DOHH2 (cell line): ENCODE results near the gene RPF1.

Experiments
- H3F3A ChIP-seq: fragments of 200-600 bp; sonication (generic), shearing (Covaris generic); 2 replicates; pipeline ENCODE4 v1.6.0; 2016; ENCODE audit warnings: antibody characterized with exemption, mild to moderate bottlenecking; ENCODE audit not compliant: control insufficient read depth, insufficient read depth
- H3K27ac ChIP-seq: fragments of 200-600 bp; sonication (generic); 2 replicates; pipeline ENCODE4 v1.5.1; 2014; ENCODE audit warnings: low read depth, mild to moderate bottlenecking, low read length, moderate library complexity
- H3K27me3 ChIP-seq: fragments of 200-600 bp; sonication (generic); 2 replicates; pipeline ENCODE4 v1.6.1; 2014; ENCODE audit warnings: mild to moderate bottlenecking, low read length, mixed read lengths; ENCODE audit not compliant: control insufficient read depth
- H3K36me3 ChIP-seq: fragments of 200-600 bp; sonication (generic); 2 replicates; pipeline ENCODE4 v1.6.1; 2014; ENCODE audit warnings: mild to moderate bottlenecking, low read length, moderate library complexity, mixed read lengths; ENCODE audit not compliant: control insufficient read depth
- H3K4me1 ChIP-seq: fragments of 200-600 bp; sonication (generic); 2 replicates; pipeline ENCODE4 v1.6.1; 2014; ENCODE audit warnings: mild to moderate bottlenecking, low read length, mixed read lengths; ENCODE audit not compliant: control insufficient read depth
- H3K4me2 ChIP-seq: fragments of 200-600 bp; sonication (generic); 2 replicates; pipeline ENCODE4 v1.6.0; 2014; ENCODE audit warnings: mild to moderate bottlenecking, low read length, moderate library complexity
- H3K4me3 ChIP-seq: fragments of 200-600 bp; sonication (generic); 2 replicates; pipeline ENCODE4 v1.5.1; 2014; ENCODE audit warnings: mild to moderate bottlenecking, low read length, mixed read lengths
- H3K79me2 ChIP-seq: fragments of 200-600 bp; sonication (generic); 2 replicates; pipeline ENCODE4 v1.6.1; 2014; ENCODE audit warnings: mild to moderate bottlenecking, low read length, mixed read lengths; ENCODE audit not compliant: control insufficient read depth
- H3K9me2 ChIP-seq: fragments of 200-600 bp; sonication (generic); replicated peaks from 2 replicates; pipeline ENCODE4 v1.6.1; 2014; ENCODE audit warnings: mild to moderate bottlenecking, low read length, mixed read lengths; ENCODE audit not compliant: control insufficient read depth
- H3K9me3 ChIP-seq: fragments of 200-600 bp; sonication (generic); 2 replicates; pipeline ENCODE4 v1.6.1; 2014; ENCODE audit warnings: antibody characterized with exemption, low read length, mixed read lengths; ENCODE audit not compliant: control insufficient read depth, insufficient read depth
- H4K20me1 ChIP-seq: fragments of 200-600 bp; sonication (generic); 2 replicates; pipeline ENCODE4 v1.6.0; 2014; ENCODE audit warnings: low read depth, mild to moderate bottlenecking, antibody characterized with exemption, low read length, moderate library complexity; ENCODE audit not compliant: control insufficient read depth, insufficient read depth
- CTCF ChIP-seq: fragments of 200-600 bp; sonication (generic); IDR thresholded peaks from one replicate; pipeline ENCODE4 v1.5.1; 2014; ENCODE audit warnings: antibody characterized with exemption, mild to moderate bottlenecking, low read depth, low read length; ENCODE audit not compliant: poor library complexity, severe bottlenecking
- EZH2phosphoT487 ChIP-seq: fragments of 200-600 bp; sonication (generic); IDR thresholded peaks from 2 replicates; pipeline ENCODE4 v1.6.1; 2017; ENCODE audit warnings: borderline replicate concordance, mild to moderate bottlenecking, antibody characterized with exemption, low read length, moderate library complexity, mixed read lengths

Gene RPF1

GRCh38 chr1:84462118-84462517 is 16.9 kb upstream of the RPF1 start:
- TF ChIP-seq EZH2phosphoT487 (no peak), CTCF (no peak)
- H3K36me3 ChIP-seq, result no peaks in the 10 kb centered on the region
- no peaks in the 10 kb centered on the region for H3F3A ChIP-seq
- no peaks in the 10 kb centered on the region for H4K20me1 ChIP-seq
- no peak overlapping the region for H3K4me3 ChIP-seq
- no peaks in the 10 kb centered on the region for H3K9me3 ChIP-seq
- no peak overlapping the region for H3K27ac ChIP-seq
- H3K4me2 ChIP-seq, result no peak overlapping the region
- H3K27me3 ChIP-seq, result no peaks in the 10 kb centered on the region
- no peaks in the 10 kb centered on the region for H3K9me2 ChIP-seq
- H3K79me2 ChIP-seq, result no peaks in the 10 kb centered on the region
- no peaks in the 10 kb centered on the region for H3K4me1 ChIP-seq

GRCh38 chr1:84467298-84467697 is 11.8 kb upstream of the RPF1 start:
- no peaks in the 10 kb centered on the region for H3K27me3 ChIP-seq
- H3K9me3 ChIP-seq, result no peaks in the 10 kb centered on the region
- no peaks in the 10 kb centered on the region for H3K36me3 ChIP-seq
- no peaks in the 10 kb centered on the region for H3K4me1 ChIP-seq
- H3K9me2 ChIP-seq, result no peaks in the 10 kb centered on the region
- no peak overlapping the region for H3K4me2 ChIP-seq
- H4K20me1 ChIP-seq, result no peaks in the 10 kb centered on the region
- no peak overlapping the region for H3K27ac ChIP-seq
- TF ChIP-seq EZH2phosphoT487 (no peak), CTCF (no peak)
- H3K4me3 ChIP-seq, result no peak overlapping the region
- H3F3A ChIP-seq, result no peaks in the 10 kb centered on the region
- no peaks in the 10 kb centered on the region for H3K79me2 ChIP-seq

GRCh38 chr1:84476225-84476624 is 2.8 kb upstream of the RPF1 start:
- Histone ChIP-seq H3F3A (no peaks in the 10 kb centered on the region), H3K4me1 (peaks cover 20% of the 10 kb centered on the region), H3K36me3 (peaks cover 13% of the 10 kb centered on the region), H3K9me3 (peaks cover 8% of the 10 kb centered on the region), H3K9me2 (no peaks in the 10 kb centered on the region), H3K79me2 (peaks cover 24% of the 10 kb centered on the region), H4K20me1 (no peaks in the 10 kb centered on the region), H3K4me2 (no peak overlapping the region), H3K27me3 (no peaks in the 10 kb centered on the region), H3K4me3 (no peak overlapping the region), H3K27ac (no peak overlapping the region)
- no peak for TF ChIP-seq EZH2phosphoT487
- TF ChIP-seq CTCF, result no peak

GRCh38 chr1:84479998-84480397 is 932 bp downstream of the RPF1 start:
- no peak for TF ChIP-seq EZH2phosphoT487
- no peak for TF ChIP-seq CTCF

More at GRCh38 chr1:84479998-84480397, 932 bp downstream of the RPF1 start:
- Histone ChIP-seq H3K9me3 (peaks cover 8% of the 10 kb centered on the region), H3K27me3 (no peaks in the 10 kb centered on the region), H3K27ac (peak overlapping the region; percentile 64), H3K79me2 (peaks cover 58% of the 10 kb centered on the region), H3K4me3 (peak overlapping the region; percentile 92), H4K20me1 (no peaks in the 10 kb centered on the region), H3F3A (no peaks in the 10 kb centered on the region), H3K4me2 (peak overlapping the region; percentile 79), H3K36me3 (peaks cover 51% of the 10 kb centered on the region), H3K9me2 (no peaks in the 10 kb centered on the region), H3K4me1 (peaks cover 26% of the 10 kb centered on the region)
